ENCODE data around the gene LIPC.
A peak's percentile ranks its signal among the peaks of the same experiment; 100 is the strongest.

LIPC gene

DNA sequence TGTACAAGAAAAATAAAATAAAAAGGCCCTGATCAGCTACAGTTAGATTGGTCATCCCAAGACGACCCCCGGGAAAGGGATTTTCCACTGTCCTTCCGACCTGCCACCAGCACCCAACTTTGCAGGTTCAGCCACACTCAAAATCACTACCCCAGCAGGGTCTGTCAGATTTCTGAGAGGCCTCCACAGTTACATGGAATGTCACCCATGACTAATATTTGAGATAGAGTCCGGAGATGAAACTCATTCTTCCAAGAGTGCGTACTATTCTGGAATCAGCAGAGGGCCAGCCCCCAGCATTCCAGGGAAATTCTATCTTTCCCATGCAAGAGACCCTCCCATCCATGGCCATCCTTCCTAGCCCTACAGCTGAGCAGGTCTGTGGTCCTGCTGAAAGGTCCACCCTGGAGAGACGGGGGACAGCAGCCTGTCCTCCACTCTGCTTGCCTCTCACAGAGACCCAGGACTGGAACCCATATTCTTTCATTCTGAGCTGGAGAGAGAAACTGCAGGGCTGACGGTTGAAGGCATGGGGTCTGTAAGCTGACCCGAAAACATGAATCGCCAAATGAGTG is 5.8 kb downstream of the LIPC start:
- DNase-seq, result no peak

- no peak for DNase-seq
These were observed 6.3 kb downstream of the LIPC start for GRCh38 chr15:58438111-58438510.

DNA sequence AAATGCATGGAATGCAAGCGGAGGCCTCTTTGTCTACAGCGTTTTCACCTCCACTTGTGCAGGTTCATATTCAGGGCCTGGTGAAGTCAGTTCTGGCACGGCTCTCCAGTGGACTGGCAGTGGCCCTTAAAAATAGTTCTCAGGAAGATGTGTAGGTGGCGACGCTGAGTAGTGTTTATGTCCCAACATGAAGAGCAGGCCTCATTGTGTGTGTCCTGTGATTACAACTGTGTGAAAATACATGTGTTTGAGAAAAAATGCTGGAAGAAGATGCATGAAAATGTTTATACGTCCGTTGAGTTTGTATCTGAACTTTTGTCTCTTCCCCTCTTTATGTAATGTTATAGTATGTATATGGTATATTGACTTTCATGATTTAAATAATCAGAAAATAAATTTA is 7.2 kb downstream of the LIPC start:
- peak; percentile 71 for DNase-seq

DNA sequence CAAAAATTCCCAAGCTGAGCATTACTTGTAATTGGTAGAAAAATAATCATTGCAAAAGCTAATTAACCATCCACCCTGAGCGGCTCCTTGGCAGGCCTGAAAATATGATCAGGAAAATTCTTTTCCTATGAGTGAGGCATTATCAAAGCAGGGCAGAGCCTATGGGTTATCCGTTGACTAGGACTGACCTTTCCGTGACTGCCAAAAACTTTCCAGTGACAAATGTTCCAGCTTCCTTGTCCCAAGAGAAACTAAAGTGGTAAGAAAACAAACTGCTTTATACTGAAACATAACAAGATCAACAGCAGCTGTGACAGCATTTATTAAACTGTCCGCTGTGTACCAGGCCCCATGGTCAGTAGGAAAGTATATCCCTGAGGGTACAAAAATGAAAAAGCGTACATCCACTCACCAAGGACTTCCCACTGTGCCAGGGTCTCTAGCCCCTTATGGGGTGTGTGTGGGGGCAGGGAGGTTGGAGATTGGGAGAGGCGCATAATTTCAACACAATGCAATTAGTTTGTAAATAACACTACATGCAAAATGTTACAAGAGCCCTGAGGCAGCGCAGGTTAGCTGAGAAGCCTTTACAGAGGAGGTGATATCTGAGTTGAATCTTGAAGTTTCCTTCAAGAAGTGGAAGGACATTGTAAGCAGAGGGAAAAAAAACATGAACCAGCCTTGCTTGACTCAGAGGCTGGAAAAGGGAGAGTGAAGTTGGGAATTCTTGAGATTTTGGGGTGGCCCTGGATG is 8.5 kb downstream of the LIPC start:
- no peak for DNase-seq

- DNase-seq, result no peak
These were observed 9.1 kb downstream of the LIPC start for GRCh38 chr15:58440922-58441321.

GRCh38 chr15:58441376-58442070 is 9.7 kb downstream of the LIPC start:
- no peak for DNase-seq

DNA sequence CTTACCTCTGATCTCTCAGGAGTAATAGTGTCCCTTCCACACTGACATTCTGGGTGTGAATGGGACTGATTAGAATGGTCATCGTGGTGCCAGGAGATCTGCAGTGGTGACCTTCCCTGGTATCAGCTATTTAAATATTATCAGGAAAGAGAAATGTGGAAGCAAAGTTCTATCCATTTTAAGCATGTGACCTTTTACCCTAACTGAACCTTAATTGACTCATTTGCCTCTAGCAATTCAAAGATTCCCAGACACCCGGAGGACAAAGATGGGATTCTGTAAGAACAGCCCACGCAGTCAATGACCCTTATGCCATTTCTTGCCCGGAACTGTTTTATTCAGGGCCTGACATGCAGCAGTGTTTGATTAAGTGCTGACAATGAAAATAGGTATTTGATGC is 10.3 kb downstream of the LIPC start:
- no peak for DNase-seq

- DNase-seq, result no peak
These were observed 11.5 kb downstream of the LIPC start for GRCh38 chr15:58443308-58443707.

DNA sequence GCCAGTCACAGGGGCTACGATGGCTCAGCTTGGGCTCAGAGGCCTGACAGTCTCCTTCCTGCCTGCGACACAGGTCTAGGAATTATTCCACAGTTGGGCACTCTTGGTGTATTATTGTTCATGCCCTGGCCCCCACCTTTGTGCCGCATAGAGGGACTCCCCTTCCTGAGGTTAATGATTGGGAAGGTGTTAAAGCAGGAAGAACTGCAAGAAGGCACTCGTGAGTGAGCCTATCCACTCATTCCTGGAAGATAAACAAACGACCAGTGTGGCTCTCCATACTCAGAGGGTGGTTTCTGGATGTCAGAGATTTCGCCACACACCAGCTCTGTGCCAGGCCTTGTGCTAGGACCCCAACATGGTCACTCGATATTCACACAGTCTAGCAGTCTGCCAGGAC is 12.3 kb downstream of the LIPC start:
- no peak for DNase-seq

DNA sequence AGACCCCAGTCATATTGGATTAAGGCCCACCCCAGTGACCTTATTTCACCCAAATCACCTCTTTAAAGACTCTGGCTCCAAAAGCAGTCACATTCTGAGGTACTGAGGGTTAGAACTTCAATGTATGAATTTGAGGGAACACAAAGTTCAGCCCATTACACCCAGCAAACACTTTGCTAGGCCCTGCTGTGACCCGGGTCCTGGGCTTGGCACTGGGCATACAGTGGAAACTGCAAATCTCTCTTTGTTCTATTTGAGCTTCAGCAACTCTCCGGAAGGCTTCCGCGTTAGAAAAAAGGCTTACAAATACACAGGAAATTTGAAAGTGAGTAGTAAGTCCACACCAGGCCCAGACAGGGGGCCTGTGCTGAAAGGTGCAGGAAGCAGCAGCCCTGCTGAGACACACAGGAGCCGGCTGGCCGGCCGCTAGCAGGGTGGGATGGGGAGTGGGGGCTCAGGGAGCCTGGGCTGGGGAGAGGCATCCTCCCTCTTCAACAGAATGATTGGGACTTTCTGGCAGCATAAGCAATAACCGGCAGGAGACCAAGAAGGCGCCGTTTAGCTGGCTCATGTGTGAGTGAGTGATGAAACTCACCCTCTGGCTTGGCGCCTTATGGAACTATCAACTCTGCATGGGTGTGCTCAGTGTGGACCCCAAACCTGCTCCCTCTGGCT is 13.0 kb downstream of the LIPC start:
- no peak for DNase-seq

GRCh38 chr15:58445865-58446264 is 14.1 kb downstream of the LIPC start:
- DNase-seq, result no peak

DNA sequence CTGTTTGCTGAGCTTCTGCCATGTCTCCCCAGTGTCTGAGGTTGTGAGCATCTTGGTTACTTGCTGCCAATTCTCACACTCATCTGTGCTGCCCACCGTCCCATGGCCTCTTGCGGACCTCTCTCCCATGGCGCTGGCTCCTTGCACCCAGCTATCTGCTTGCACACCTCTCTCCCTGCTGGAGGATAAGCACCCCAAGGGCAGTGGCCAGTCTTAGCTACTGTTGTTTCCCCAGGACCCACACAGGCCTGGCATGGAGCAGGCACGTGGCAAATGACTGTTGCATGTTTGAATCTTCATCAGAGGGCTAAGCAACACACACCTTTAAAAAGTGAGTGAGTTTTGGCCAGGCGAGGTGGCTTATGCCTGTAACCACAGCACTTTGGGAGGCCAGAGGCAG is 14.7 kb downstream of the LIPC start:
- no peak for DNase-seq

GRCh38 chr15:58447271-58448010 is 15.7 kb downstream of the LIPC start:
- DNase-seq, result no peak

GRCh38 chr15:58448331-58448730 is 16.5 kb downstream of the LIPC start:
- no peak for DNase-seq

- no peak for DNase-seq
These were observed 17.1 kb downstream of the LIPC start for GRCh38 chr15:58448906-58449305.

DNA sequence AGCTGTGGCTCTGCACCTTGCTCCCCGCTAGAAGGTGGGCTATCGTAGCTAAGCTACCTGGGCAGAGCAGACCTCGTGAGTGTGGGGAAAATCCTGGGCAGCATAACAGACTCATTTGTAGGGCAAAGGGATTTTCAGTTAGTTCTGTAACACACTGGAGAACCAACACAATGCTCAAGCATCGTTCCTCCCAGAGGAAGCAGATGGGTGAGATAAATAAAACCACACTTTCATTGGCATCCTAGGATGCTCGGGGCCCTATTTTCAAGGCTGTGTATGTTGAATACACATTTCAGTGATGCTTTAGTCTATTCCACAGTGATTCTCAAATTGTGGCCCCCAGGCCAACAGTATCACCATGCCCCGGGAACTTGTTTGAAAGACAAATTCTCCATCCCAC is 20.0 kb downstream of the LIPC start:
- DNase-seq, result no peak

DNA sequence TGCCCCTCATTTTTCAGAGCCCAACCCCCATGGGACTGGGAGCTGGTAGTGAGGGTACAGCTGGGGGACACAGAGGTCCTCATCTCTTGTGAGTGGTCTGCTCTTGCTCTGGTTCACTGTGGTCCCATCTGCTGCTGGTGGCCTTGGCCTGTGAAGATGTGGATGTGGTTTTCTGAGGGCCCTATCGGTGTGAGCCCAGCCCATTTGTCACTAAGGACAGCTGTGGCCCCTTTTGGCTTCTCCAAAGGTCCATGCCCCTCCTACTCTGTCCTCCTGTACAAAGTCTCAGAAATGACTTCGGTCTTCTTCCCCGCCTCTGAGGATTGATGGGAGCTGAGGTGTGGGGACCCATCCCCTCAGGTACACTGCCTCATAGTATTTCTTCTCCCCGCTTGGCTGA is 21.0 kb downstream of the LIPC start:
- no peak for DNase-seq

DNA sequence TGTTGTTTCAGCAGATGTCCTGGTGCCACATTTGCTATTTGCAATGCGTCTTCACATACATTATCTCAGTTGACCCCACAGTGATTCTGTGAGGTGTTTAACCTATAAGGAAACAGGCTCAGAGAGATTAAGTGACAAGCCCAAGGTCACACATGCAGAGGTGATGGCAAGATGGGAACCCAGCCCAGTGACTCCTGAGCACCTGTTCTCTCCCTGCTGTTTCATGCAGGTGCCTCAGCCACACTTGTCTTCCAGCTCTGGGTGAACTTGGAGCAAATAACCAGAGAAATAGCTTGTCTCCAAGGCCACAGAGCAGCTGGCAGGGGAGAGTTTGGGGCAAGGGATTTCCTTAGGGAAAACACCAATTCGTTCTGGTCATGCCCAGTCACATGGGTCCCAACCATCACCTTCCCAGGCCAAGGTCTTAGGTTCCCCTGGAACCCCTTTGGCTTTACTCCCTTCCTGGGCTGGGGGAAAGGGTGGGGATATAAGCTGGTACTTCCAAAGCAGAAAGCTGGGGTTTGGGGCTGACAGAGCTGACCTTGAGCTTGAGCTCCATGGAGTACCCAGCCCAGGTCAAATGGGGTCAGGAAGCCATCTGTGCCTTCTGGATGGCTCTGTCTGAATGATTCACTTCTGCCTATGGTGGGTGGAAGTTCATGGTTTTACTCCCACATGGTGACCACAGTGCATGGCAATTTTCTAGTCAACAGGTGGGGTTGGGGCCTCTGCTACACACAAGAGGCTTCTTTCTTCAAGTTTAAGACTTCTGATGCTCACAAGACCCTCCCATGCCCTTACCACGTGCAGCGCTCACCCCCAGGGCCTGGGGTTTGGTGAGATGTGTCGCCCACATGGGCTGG is 22.4 kb downstream of the LIPC start:
- no peak for DNase-seq

DNA sequence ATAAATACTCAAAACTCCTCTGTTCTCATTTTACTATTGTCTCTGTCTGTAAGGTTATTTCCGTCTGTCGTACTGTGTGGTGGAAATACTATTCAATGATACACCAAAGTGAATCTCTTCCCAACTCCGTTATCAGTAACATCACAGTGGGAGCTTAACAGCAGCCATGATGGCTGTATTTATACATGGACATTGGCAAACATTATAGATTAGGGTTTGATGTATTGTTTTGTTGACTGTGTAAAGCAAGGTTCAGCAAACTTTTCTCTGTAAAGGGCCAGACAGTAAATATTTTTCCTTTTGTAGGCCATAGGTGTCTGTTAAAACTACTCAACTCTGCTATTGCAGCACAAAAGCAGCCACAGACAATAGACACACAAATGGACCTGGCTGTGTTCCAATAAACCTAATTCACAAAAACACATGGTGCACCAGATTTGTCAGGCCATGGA is 23.2 kb downstream of the LIPC start:
- DNase-seq, result no peak

GRCh38 chr15:58457466-58457965 is 25.7 kb downstream of the LIPC start:
- DNase-seq, result no peak

DNA sequence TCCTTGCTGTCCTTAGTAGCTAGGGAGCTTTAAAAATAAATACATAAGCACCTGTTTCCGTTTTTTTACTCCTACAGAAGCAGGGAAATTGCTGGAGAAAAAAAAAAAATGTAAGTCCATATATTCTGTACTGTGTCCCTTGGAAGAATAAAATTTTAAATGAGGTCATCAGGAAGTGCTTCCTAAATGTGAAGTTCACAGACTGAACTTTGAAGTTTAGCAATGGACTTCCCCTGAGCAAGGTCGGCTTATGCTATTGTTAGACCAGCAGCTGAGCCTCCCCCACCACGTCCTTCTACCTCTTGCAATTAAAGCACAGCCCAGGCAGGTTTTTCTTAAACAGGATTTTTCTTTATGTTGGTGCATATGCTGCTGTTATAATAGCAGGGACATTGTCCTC is 26.3 kb downstream of the LIPC start:
- no peak for DNase-seq

GRCh38 chr15:58459045-58459444 is 27.3 kb downstream of the LIPC start:
- no peak for DNase-seq
